HL-60 (cell line): ENCODE results near the gene TM9SF3.

ENCODE experiments used
- DNase-seq, 2 experiments: peaks; one replicate each; pipeline ENCODE4 v3.0.0-alpha.2; 2010 to 2020; ENCODE audit warnings: low read depth in 1 of 2, low spot score in 1 of 2
- H3K27ac ChIP-seq: fragments of 250-450 bp; sonication (Bioruptor Pico); replicated peaks from 2 replicates; pipeline ENCODE4 v1.5.1; 2020; ENCODE audit warnings: mild to moderate bottlenecking, moderate library complexity
- H3K27me3 ChIP-seq: fragments of 250-450 bp; sonication (Bioruptor Pico); 2 replicates; pipeline ENCODE4 v1.5.1; 2021; ENCODE audit warnings: mild to moderate bottlenecking, moderate library complexity; ENCODE audit not compliant: insufficient read depth, poor library complexity, severe bottlenecking
- H3K4me3 ChIP-seq: replicated peaks from 2 replicates; pipeline ENCODE4 v1.5.1; 2011; ENCODE audit warnings: mild to moderate bottlenecking, control low read depth, low read length; ENCODE audit not compliant: insufficient read depth
- GABPA ChIP-seq: IDR thresholded peaks from 2 replicates; pipeline ENCODE4 v1.6.1; 2012; ENCODE audit warnings: low read depth
- POLR2AphosphoS5 ChIP-seq: IDR thresholded peaks from 2 replicates; pipeline ENCODE4 v1.6.1; 2012; ENCODE audit warnings: low read depth
- REST ChIP-seq: IDR thresholded peaks from 2 replicates; pipeline ENCODE4 v1.6.1; 2012; ENCODE audit warnings: low read depth; ENCODE audit not compliant: insufficient replicate concordance
- SPI1 ChIP-seq: IDR thresholded peaks from 2 replicates; pipeline ENCODE4 v1.6.1; 2012; ENCODE audit warnings: low read depth, mild to moderate bottlenecking, borderline replicate concordance
- TF ChIP-seq, protein P1 (sequence below): IDR thresholded peaks from one replicate; pipeline ENCODE4 v1.5.1; 2011; ENCODE audit warnings: low read length, control low read depth, inconsistent platforms; ENCODE audit not compliant: insufficient read depth

The TM9SF3 gene

GRCh38 chr10:96501985-96502384 is 84.8 kb downstream of the TM9SF3 start:
- Histone ChIP-seq H3K27ac (no peak overlapping the region), H3K27me3 (no peaks in the 10 kb centered on the region), H3K4me3 (no peak overlapping the region)
- no peak for DNase-seq
- TF ChIP-seq, protein P1, sequence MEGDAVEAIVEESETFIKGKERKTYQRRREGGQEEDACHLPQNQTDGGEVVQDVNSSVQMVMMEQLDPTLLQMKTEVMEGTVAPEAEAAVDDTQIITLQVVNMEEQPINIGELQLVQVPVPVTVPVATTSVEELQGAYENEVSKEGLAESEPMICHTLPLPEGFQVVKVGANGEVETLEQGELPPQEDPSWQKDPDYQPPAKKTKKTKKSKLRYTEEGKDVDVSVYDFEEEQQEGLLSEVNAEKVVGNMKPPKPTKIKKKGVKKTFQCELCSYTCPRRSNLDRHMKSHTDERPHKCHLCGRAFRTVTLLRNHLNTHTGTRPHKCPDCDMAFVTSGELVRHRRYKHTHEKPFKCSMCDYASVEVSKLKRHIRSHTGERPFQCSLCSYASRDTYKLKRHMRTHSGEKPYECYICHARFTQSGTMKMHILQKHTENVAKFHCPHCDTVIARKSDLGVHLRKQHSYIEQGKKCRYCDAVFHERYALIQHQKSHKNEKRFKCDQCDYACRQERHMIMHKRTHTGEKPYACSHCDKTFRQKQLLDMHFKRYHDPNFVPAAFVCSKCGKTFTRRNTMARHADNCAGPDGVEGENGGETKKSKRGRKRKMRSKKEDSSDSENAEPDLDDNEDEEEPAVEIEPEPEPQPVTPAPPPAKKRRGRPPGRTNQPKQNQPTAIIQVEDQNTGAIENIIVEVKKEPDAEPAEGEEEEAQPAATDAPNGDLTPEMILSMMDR: no peak
- TF ChIP-seq SPI1 (no peak), GABPA (no peak), POLR2AphosphoS5 (no peak)

- no peak overlapping the region for H3K4me3 ChIP-seq
- TF ChIP-seq, protein P1: no peak
- TF ChIP-seq REST (no peak), GABPA (no peak), POLR2AphosphoS5 (no peak), SPI1 (no peak)
- DNase-seq: no peak
- H3K27me3 ChIP-seq: no peaks in the 10 kb centered on the region
- H3K27ac ChIP-seq: no peak overlapping the region
These were observed 86.3 kb downstream of the TM9SF3 start for GRCh38 chr10:96500519-96500918.

DNA sequence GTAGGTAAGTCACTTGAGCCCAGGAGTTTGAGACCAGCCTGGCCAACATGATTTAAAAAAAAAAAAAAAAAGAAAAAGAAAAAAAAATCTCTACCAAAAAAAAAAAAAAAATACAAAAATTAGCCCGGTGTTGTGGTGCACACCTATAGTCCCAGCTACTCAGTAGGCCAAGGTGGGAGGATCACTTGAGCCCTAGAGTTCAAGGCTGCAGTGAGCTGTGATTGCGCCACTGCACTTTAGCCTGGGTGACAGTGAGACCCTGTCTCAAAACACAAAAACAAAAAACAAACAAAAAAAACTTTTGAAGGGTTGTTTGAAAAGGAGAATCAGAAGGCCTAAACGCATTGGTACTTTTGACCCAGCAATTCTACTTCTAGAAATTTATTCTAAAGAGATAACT is 86.8 kb downstream of the TM9SF3 start:
- TF ChIP-seq GABPA: no peak
- TF ChIP-seq POLR2AphosphoS5: no peak
- no peak for TF ChIP-seq SPI1
- TF ChIP-seq, protein P1: no peak
- no peak for TF ChIP-seq REST

GRCh38 chr10:96497391-96497790 is 89.4 kb downstream of the TM9SF3 start:
- Histone ChIP-seq H3K4me3 (no peak overlapping the region), H3K27ac (no peak overlapping the region), H3K27me3 (no peaks in the 10 kb centered on the region)
- TF ChIP-seq GABPA (no peak), SPI1 (no peak), POLR2AphosphoS5 (no peak), REST (no peak)
- TF ChIP-seq, protein P1: no peak
- DNase-seq: no peak

More for the DNA sequence above, 86.8 kb downstream of the TM9SF3 start:
- H3K27me3 ChIP-seq: no peaks in the 10 kb centered on the region
- H3K27ac ChIP-seq: no peak overlapping the region
- H3K4me3 ChIP-seq: no peak overlapping the region
- DNase-seq: no peak
